Brain microvascular endothelial cell (primary cell): ENCODE measurements around the gene CA4.

Experiments
- DNase-seq: peaks from one replicate; pipeline ENCODE4 v3.0.0-alpha.2; 2020
- H3K27ac ChIP-seq: fragments of 250-450 bp; sonication (Bioruptor Pico); 2 replicates; pipeline ENCODE4 v1.5.1; 2020; ENCODE audit warnings: mild to moderate bottlenecking, moderate library complexity
- H3K27me3 ChIP-seq: fragments of 250-450 bp; sonication (Bioruptor Pico); replicated peaks from 2 replicates; pipeline ENCODE4 v1.5.1; 2020; ENCODE audit warnings: mild to moderate bottlenecking
- H3K36me3 ChIP-seq: fragments of 250-450 bp; sonication (Bioruptor Pico); replicated peaks from 2 replicates; pipeline ENCODE4 v1.5.1; 2020; ENCODE audit warnings: mild to moderate bottlenecking
- H3K4me3 ChIP-seq: 2 replicates; pipeline ENCODE4 v1.5.1; 2011; ENCODE audit warnings: low read depth, mild to moderate bottlenecking, control low read depth, low read length, moderate library complexity
- in situ Hi-C: cut with HindIII; loops from 2 replicates; pipeline ENCODE4 v1.10.0; 2017; ENCODE audit warnings: low sequenced_read_pairs, low pct_ligation_motif_present
- TF ChIP-seq, protein P1 (sequence below): IDR thresholded peaks from 2 replicates; pipeline ENCODE4 v1.5.1; 2011; ENCODE audit warnings: low read depth, mild to moderate bottlenecking, moderate library complexity, low read length, control low read depth, inconsistent platforms; ENCODE audit errors: missing control alignments

Gene CA4

DNA sequence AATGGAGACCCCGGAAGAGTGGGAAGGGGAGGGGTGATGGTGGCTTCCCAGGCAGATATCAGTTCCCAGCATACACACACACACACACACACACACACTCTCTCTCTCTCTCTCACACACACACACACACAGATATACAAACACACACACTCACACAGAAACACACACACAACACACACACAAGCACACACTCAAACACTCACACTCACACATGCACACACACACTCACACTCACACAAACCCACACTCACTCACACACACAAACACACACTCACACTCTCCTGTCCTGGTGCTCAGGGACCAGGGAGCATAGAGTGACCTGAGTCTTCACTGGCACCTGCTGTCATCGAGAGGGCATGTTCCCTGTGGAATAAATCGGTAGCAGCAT, 5.6 kb downstream of the CA4 start:
- Histone ChIP-seq H3K27ac (no peak overlapping the region), H3K36me3 (no peaks in the 10 kb centered on the region), H3K27me3 (peaks cover 18% of the 10 kb centered on the region), H3K4me3 (no peak overlapping the region)
- no peak for DNase-seq
- TF ChIP-seq, protein P1, sequence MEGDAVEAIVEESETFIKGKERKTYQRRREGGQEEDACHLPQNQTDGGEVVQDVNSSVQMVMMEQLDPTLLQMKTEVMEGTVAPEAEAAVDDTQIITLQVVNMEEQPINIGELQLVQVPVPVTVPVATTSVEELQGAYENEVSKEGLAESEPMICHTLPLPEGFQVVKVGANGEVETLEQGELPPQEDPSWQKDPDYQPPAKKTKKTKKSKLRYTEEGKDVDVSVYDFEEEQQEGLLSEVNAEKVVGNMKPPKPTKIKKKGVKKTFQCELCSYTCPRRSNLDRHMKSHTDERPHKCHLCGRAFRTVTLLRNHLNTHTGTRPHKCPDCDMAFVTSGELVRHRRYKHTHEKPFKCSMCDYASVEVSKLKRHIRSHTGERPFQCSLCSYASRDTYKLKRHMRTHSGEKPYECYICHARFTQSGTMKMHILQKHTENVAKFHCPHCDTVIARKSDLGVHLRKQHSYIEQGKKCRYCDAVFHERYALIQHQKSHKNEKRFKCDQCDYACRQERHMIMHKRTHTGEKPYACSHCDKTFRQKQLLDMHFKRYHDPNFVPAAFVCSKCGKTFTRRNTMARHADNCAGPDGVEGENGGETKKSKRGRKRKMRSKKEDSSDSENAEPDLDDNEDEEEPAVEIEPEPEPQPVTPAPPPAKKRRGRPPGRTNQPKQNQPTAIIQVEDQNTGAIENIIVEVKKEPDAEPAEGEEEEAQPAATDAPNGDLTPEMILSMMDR = no peak
- in situ Hi-C loops = no loop called here

DNA sequence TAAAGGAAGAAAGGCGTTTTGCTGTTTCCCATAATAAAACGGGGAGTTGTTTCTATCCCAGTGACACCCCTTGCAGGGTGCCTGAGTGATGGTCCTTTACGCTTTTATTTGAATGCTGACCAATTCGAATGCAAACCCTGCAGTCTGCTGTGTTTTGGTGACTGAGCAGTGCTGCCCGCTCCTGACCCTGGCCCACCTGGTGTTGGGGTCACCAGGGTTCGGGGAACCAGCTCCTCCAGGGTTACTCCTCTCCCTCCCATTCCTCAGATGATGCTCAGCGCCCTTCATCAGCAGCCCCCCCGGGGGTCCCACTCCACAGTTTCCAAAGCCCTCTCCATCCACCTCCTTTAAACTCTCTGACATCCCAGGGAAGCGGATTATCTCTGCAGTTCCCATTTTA, 6.0 kb downstream of the CA4 start:
- in situ Hi-C loops = no loop called here
- H3K36me3 ChIP-seq = no peaks in the 10 kb centered on the region
- TF ChIP-seq, protein P1 = no peak
- no peak for DNase-seq
- no peak overlapping the region for H3K27ac ChIP-seq
- H3K27me3 ChIP-seq = peaks cover 15% of the 10 kb centered on the region
- H3K4me3 ChIP-seq = no peak overlapping the region

DNA sequence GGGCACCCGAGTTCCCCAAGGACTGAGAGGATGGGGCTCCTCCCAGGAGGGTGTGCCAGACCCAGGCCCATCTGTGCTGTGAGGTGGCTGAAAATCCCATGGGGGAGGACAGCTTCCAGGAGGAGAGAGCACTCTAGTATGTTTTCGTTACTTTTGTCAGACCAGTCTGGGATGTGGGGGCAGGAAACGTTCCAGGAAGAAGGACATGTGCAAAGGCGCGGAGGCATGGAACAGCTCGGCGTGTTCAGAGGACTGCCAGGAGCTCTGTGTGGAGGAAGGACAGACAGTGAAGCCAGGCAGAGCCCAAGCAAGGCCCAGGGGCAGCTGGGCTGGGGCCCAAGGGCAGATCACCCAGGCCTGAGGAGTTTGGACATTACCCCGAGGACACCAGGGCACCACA, 7.0 kb downstream of the CA4 start:
- DNase-seq = no peak
- in situ Hi-C loops = no loop called here
- Histone ChIP-seq H3K4me3 (no peak overlapping the region), H3K27ac (no peak overlapping the region), H3K36me3 (no peaks in the 10 kb centered on the region), H3K27me3 (peaks cover 7% of the 10 kb centered on the region)
- TF ChIP-seq, protein P1 = no peak

DNA sequence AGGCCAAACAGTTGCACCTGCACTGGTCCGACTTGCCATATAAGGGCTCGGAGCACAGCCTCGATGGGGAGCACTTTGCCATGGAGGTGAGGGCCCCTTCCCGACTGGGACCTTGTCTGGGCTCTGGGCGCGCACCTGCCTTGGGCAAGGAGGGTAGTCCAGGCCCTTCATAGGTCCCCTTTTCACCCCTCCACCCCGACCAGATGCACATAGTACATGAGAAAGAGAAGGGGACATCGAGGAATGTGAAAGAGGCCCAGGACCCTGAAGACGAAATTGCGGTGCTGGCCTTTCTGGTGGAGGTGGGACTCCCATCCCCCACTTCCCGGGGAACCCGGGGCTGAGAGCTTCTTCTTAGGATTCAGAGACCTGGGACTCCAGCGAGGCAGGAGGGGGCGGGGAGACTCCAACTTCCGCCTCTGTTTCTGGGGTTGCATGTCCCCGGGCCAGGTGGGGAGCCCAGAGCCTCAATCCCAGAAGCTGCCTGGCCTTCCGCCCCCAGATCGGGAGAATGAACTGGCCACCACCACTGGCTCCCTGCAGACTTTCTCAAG, 7.8 kb downstream of the CA4 start:
- TF ChIP-seq, protein P1 = no peak
- Histone ChIP-seq H3K27ac (no peak overlapping the region), H3K36me3 (no peaks in the 10 kb centered on the region), H3K27me3 (peaks cover 4% of the 10 kb centered on the region), H3K4me3 (no peak overlapping the region)
- DNase-seq = no peak
- in situ Hi-C loops = no loop called here

DNA sequence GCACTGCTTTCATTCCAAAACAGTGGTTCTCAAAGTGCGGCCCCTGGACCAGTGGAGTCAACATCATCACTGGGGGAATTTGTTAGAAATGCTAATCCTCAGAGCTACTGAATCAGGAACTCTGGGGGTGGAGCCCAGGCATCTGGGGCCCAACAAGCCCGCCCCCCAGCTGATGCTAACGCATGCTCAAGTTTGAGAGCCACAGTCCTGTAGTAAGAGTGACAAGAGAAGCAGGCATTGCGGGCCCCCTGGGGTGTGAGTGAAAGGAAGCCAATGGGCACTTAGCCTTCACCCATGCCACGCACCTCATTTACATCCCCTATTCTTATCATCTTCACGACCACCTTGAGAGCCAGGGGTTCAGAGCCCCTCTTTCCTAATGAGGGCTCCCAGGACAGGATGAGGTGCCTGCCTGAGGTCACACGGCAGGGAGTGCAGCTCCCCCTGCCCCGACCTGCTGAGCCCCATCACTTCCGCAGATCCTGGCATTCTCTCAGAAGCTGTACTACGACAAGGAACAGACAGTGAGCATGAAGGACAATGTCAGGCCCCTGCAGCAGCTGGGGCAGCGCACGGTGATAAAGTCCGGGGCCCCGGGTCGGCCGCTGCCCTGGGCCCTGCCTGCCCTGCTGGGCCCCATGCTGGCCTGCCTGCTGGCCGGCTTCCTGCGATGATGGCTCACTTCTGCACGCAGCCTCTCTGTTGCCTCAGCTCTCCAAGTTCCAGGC, 9.1 kb downstream of the CA4 start:
- no peak for DNase-seq
- Histone ChIP-seq H3K27ac (no peak overlapping the region), H3K4me3 (no peak overlapping the region), H3K36me3 (no peaks in the 10 kb centered on the region), H3K27me3 (no peaks in the 10 kb centered on the region)
- TF ChIP-seq, protein P1 = no peak
- in situ Hi-C loops = no loop called here

DNA sequence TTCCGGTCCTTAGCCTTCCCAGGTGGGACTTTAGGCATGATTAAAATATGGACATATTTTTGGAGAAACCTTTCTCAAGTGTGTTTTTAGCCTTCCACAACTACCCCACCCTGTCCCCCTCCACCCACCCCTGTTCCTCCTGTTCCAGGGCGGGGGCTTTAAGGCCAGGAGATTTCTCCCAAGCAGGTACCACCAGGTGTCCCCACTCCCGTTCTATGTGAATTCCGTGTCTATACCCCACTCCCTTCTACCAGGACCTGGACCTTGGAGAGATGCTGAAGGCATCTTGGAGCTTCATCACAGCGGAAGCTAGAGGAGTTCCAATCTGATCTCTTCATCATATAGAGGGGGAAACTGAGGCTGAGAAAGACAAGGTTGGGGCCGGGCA, 9.7 kb downstream of the CA4 start:
- Histone ChIP-seq H3K36me3 (no peaks in the 10 kb centered on the region), H3K27me3 (no peaks in the 10 kb centered on the region), H3K27ac (no peak overlapping the region), H3K4me3 (no peak overlapping the region)
- in situ Hi-C loops = no loop called here
- DNase-seq = no peak
- TF ChIP-seq, protein P1 = no peak
